Astrocyte (in vitro differentiated cells and primary cell): ENCODE measurements around the gene VARS2. TPM values are rescaled to one million over a fixed set of nuclear protein-coding genes. Genes with fewer than 3 reads are reported as not detected.
A peak's percentile ranks its signal among the peaks of the same experiment; 100 is the strongest.

Source experiments
- DNase-seq: peaks from one replicate; pipeline ENCODE4 v3.0.0-alpha.2; 2010; ENCODE audit warnings: low read depth
- FAIRE-seq: peaks from 2 replicates; lab custom pipeline; 2011; peaks lifted over from hg19 to GRCh38; lab: Jason Lieb, UNC
- H2AFZ ChIP-seq: 2 replicates; pipeline ENCODE4 v1.6.0; 2012; ENCODE audit warnings: low read depth, low read length, inconsistent platforms
- H3K27ac ChIP-seq: 2 replicates; pipeline ENCODE4 v1.5.1; 2011; ENCODE audit warnings: low read depth, low read length, inconsistent platforms
- H3K27me3 ChIP-seq: 2 replicates; pipeline ENCODE4 v1.6.0; 2011; ENCODE audit warnings: low read length, inconsistent platforms; ENCODE audit not compliant: insufficient read depth
- H3K36me3 ChIP-seq: 2 replicates; pipeline ENCODE4 v1.5.1; 2011; ENCODE audit warnings: low read length, inconsistent platforms; ENCODE audit not compliant: insufficient read depth
- H3K4me1 ChIP-seq: 2 replicates; pipeline ENCODE4 v1.5.1; 2011; ENCODE audit warnings: low read length, inconsistent platforms; ENCODE audit not compliant: insufficient read depth
- H3K4me2 ChIP-seq: 2 replicates; pipeline ENCODE4 v1.6.0; 2012; ENCODE audit warnings: low read length, inconsistent platforms
- H3K4me3 ChIP-seq: 2 replicates; pipeline ENCODE4 v1.5.1; 2011; ENCODE audit warnings: low read depth, mild to moderate bottlenecking, low read length, inconsistent platforms; ENCODE audit not compliant: insufficient read depth
- H3K79me2 ChIP-seq: 2 replicates; pipeline ENCODE4 v1.6.0; 2012; ENCODE audit warnings: mild to moderate bottlenecking, low read length, inconsistent platforms; ENCODE audit not compliant: insufficient read depth
- H3K9ac ChIP-seq: 2 replicates; pipeline ENCODE4 v1.6.0; 2012; ENCODE audit warnings: mild to moderate bottlenecking, low read length, inconsistent platforms
- H3K9me3 ChIP-seq: 2 replicates; pipeline ENCODE4 v1.5.1; 2012; ENCODE audit warnings: low read depth, mild to moderate bottlenecking, low read length, inconsistent platforms; ENCODE audit not compliant: insufficient read depth
- H4K20me1 ChIP-seq: 2 replicates; pipeline ENCODE4 v1.6.0; 2012; ENCODE audit warnings: low read length, inconsistent platforms; ENCODE audit not compliant: insufficient read depth
- H3K27ac Mint-ChIP-seq: one replicate; pipeline ENCODE4 v1.8.0; 2021; ENCODE audit warnings: mild to moderate bottlenecking, mixed read lengths; ENCODE audit not compliant: unreplicated experiment
- H3K27me3 Mint-ChIP-seq: one replicate; pipeline ENCODE4 v1.8.0; 2021; ENCODE audit warnings: low read depth, mixed read lengths; ENCODE audit not compliant: unreplicated experiment
- H3K36me3 Mint-ChIP-seq: one replicate; pipeline ENCODE4 v1.8.0; 2021; ENCODE audit warnings: low read depth, mixed read lengths; ENCODE audit not compliant: unreplicated experiment
- H3K4me1 Mint-ChIP-seq: one replicate; pipeline ENCODE4 v1.8.0; 2021; ENCODE audit warnings: low read depth, mixed read lengths; ENCODE audit not compliant: unreplicated experiment
- H3K4me3 Mint-ChIP-seq: one replicate; pipeline ENCODE4 v1.8.0; 2021; ENCODE audit warnings: mild to moderate bottlenecking, moderate library complexity, mixed read lengths; ENCODE audit not compliant: unreplicated experiment
- H3K9me3 Mint-ChIP-seq: one replicate; pipeline ENCODE4 v1.8.0; 2021; ENCODE audit warnings: mild to moderate bottlenecking, mixed read lengths; ENCODE audit not compliant: unreplicated experiment
- CTCF ChIP-seq: IDR thresholded peaks from 2 replicates; pipeline ENCODE4 v1.5.1; 2011; ENCODE audit warnings: low read depth, mild to moderate bottlenecking, inconsistent platforms, low read length, moderate library complexity; ENCODE audit not compliant: insufficient read depth
- EZH2 ChIP-seq: IDR thresholded peaks from 2 replicates; pipeline ENCODE4 v1.6.1; 2012; ENCODE audit warnings: mild to moderate bottlenecking, low read length, inconsistent platforms; ENCODE audit not compliant: insufficient read depth
- total RNA-seq: library from RNA; stranded (reverse); gene quantifications from 2 replicates; pipeline ENCODE4 v1.2.1, GENCODE V29; 2021

VARS2 gene
- total RNA-seq, 1 donor from 2014 or later, result 19.8 TPM

GRCh38 chr6:30957716-30958115 is 43.7 kb downstream of the VARS2 start:
- Histone ChIP-seq H3K4me1 (peaks cover 6% of the 10 kb centered on the region), H3K9me3 (no peaks in the 10 kb centered on the region), H3K27me3 (peaks cover 18% of the 10 kb centered on the region), H3K4me2 (no peak overlapping the region), H3K79me2 (no peaks in the 10 kb centered on the region), H3K4me3 (no peak overlapping the region), H3K27ac (no peak overlapping the region), H3K36me3 (no peaks in the 10 kb centered on the region), H2AFZ (no peak overlapping the region), H3K9ac (no peak overlapping the region), H4K20me1 (no peaks in the 10 kb centered on the region)
- TF ChIP-seq CTCF, result no peak
- no peak for TF ChIP-seq EZH2
- Mint-ChIP-seq H3K27ac (no peak overlapping the region), H3K9me3 (peaks cover 2% of the 10 kb centered on the region), H3K4me3 (no peak overlapping the region), H3K27me3 (peaks cover 48% of the 10 kb centered on the region), H3K4me1 (peaks cover 6% of the 10 kb centered on the region), H3K36me3 (no peaks in the 10 kb centered on the region)
- DNase-seq (no peak), FAIRE-seq (no peak)

GRCh38 chr6:30960907-30961673 is 47.1 kb downstream of the VARS2 start:
- peaks cover 37% of the 10 kb centered on the region for H3K27me3 Mint-ChIP-seq
- FAIRE-seq (no peak), DNase-seq (peak; percentile 8)
- peaks cover under 1% of the 10 kb centered on the region for H3K36me3 Mint-ChIP-seq
- no peak overlapping the region for H2AFZ ChIP-seq
- H3K27ac Mint-ChIP-seq, result no peak overlapping the region
- H3K36me3 ChIP-seq, result no peaks in the 10 kb centered on the region
- H3K4me3 ChIP-seq, result no peak overlapping the region
- no peak overlapping the region for H3K4me3 Mint-ChIP-seq
- TF ChIP-seq EZH2 (no peak), CTCF (no peak)
- H3K27ac ChIP-seq, result no peak overlapping the region
- no peaks in the 10 kb centered on the region for H3K9me3 ChIP-seq
- H4K20me1 ChIP-seq, result no peaks in the 10 kb centered on the region
- H3K4me2 ChIP-seq, result no peak overlapping the region
- peaks cover 9% of the 10 kb centered on the region for H3K9me3 Mint-ChIP-seq
- peaks cover 5% of the 10 kb centered on the region for H3K27me3 ChIP-seq
- peaks cover 7% of the 10 kb centered on the region for H3K4me1 Mint-ChIP-seq
- H3K9ac ChIP-seq, result no peak overlapping the region
- H3K4me1 ChIP-seq, result peaks cover 4% of the 10 kb centered on the region
- no peaks in the 10 kb centered on the region for H3K79me2 ChIP-seq

- Mint-ChIP-seq H3K4me3 (no peak overlapping the region), H3K4me1 (peaks cover 7% of the 10 kb centered on the region), H3K9me3 (peaks cover 7% of the 10 kb centered on the region), H3K27me3 (peaks cover 28% of the 10 kb centered on the region), H3K27ac (no peak overlapping the region), H3K36me3 (peaks cover 2% of the 10 kb centered on the region)
- no peak overlapping the region for H3K4me2 ChIP-seq
- no peak overlapping the region for H3K9ac ChIP-seq
- no peaks in the 10 kb centered on the region for H3K36me3 ChIP-seq
- DNase-seq (no peak), FAIRE-seq (no peak)
- H3K27ac ChIP-seq, result no peak overlapping the region
- H3K27me3 ChIP-seq, result peaks cover 2% of the 10 kb centered on the region
- TF ChIP-seq EZH2, result no peak
- TF ChIP-seq CTCF, result no peak
- no peak overlapping the region for H2AFZ ChIP-seq
- H4K20me1 ChIP-seq, result no peaks in the 10 kb centered on the region
- H3K79me2 ChIP-seq, result no peaks in the 10 kb centered on the region
- no peak overlapping the region for H3K4me3 ChIP-seq
- peaks cover 4% of the 10 kb centered on the region for H3K4me1 ChIP-seq
- no peaks in the 10 kb centered on the region for H3K9me3 ChIP-seq
Observed at GRCh38 chr6:30962716-30963115, 48.7 kb downstream of the VARS2 start.
